HepG2 (cell line): Measurements from ENCODE around the gene CABP2.

Experiments used
- CTCF ChIP-seq: sonication (generic); formaldehyde crosslinking; IDR thresholded peaks from 2 replicates; pipeline ENCODE4 v1.5.0; 2020; ENCODE audit warnings: mild to moderate bottlenecking, missing genetic modification reagents, moderate library complexity
- ZNF431 ChIP-seq: sonication (generic); formaldehyde crosslinking; IDR thresholded peaks from 2 replicates; pipeline ENCODE4 v1.9.0; 2022; ENCODE audit warnings: missing genetic modification reagents, low read depth, mild to moderate bottlenecking, borderline replicate concordance

GRCh38 chr11:67521924-67522323 is 1.3 kb downstream of the CABP2 start:
- TF ChIP-seq CTCF (CRISPR knock-in tag) = no peak
- no peak for TF ChIP-seq ZNF431 (CRISPR knock-in tag)
